OCI-LY1 (cell line): ENCODE measurements around the gene KRT75.

ENCODE experiments used
- CTCF ChIP-seq: fragments of 200-600 bp; sonication (generic), shearing (Covaris generic); IDR thresholded peaks from 2 replicates; pipeline ENCODE4 v1.5.1; 2017; ENCODE audit warnings: mild to moderate bottlenecking, antibody characterized with exemption, low read length, moderate library complexity, mixed read lengths
- EZH2 ChIP-seq: fragments of 200-600 bp; sonication (generic), shearing (Covaris generic); IDR thresholded peaks from 2 replicates; pipeline ENCODE4 v1.8.0; 2017; ENCODE audit warnings: borderline replicate concordance, mixed run types, mild to moderate bottlenecking, antibody characterized with exemption, low read length, moderate library complexity, mixed read lengths

DNA sequence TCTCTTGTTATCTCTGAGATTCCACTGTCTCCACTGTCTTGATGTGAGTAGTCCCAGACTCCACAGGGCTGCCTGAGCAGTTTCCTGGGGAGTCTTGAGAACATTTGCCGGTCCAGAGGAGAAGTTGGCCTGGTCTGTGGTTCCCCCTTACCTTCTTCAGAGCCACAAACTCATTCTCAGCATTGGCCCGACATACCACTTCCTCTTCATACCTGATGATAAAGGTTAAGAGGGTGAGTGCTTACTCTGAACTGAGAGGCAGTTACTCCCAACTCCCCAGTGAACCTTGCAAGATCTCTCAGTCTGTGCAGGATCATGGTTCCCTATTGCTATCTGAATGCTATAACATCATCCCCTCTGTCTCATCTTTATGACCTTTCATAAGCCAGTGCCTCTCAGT lies 51.3 kb downstream of the KRT75 start:
- TF ChIP-seq CTCF (no peak), EZH2 (no peak)
